OCI-LY3 (cell line): ENCODE data around the gene ABCF2.
A peak's percentile ranks its signal among the peaks of the same experiment; 100 is the strongest.

ENCODE experiments used
- CTCF ChIP-seq: fragments of 200-600, 300-600 bp; sonication (generic); IDR thresholded peaks from 2 replicates; pipeline ENCODE4 v1.5.1; 2014; ENCODE audit warnings: antibody characterized with exemption, low read length, low read depth
- EZH2phosphoT487 ChIP-seq: fragments of 200-600 bp; shearing (Covaris generic); IDR thresholded peaks from 2 replicates; pipeline ENCODE4 v1.6.1; 2018; ENCODE audit warnings: antibody characterized with exemption, mixed run types, low read depth

GRCh38 chr7:151244196-151244840 lies 17.3 kb upstream of the ABCF2 start:
- TF ChIP-seq EZH2phosphoT487 (no peak), CTCF (peak; percentile 93)
